ENCODE data around the gene NCAM1. TPM values are rescaled to one million over a fixed set of nuclear protein-coding genes. Genes with fewer than 3 reads are reported as not detected.

The NCAM1 gene
- total RNA-seq, 1 donor from 2014 or later = 3.5 TPM

DNA sequence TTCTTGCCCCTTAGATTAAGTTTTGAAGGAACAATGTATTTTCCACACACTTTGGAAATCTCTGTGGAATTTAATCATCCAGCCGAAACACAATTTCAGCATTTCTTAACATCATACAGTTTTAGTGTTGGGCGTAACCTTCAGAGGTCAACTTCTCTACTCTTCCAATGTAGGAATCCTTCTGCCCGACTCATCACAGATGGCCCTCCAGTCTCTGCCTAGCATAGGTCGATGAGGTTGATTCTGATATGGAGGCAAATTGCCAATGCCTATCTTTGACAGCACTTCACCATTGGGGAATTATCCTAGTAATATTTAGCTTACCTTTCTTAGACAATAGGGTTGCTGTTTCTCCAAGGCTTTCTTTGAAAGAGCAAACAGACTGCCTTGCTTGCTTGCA lies 177.5 kb downstream of the NCAM1 start:
- Histone ChIP-seq H3K27ac (no peak overlapping the region), H3K27me3 (ENCODE audit: low read depth) (no peaks in the 10 kb centered on the region), H3K4me1 (no peaks in the 10 kb centered on the region), H3K4me3 (no peak overlapping the region), H3K9me3 (no peaks in the 10 kb centered on the region), H3K36me3 (no peaks in the 10 kb centered on the region)
- intact Hi-C loops (cut with DNase I) = no loop called here
- TF ChIP-seq, protein P1, sequence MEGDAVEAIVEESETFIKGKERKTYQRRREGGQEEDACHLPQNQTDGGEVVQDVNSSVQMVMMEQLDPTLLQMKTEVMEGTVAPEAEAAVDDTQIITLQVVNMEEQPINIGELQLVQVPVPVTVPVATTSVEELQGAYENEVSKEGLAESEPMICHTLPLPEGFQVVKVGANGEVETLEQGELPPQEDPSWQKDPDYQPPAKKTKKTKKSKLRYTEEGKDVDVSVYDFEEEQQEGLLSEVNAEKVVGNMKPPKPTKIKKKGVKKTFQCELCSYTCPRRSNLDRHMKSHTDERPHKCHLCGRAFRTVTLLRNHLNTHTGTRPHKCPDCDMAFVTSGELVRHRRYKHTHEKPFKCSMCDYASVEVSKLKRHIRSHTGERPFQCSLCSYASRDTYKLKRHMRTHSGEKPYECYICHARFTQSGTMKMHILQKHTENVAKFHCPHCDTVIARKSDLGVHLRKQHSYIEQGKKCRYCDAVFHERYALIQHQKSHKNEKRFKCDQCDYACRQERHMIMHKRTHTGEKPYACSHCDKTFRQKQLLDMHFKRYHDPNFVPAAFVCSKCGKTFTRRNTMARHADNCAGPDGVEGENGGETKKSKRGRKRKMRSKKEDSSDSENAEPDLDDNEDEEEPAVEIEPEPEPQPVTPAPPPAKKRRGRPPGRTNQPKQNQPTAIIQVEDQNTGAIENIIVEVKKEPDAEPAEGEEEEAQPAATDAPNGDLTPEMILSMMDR (IDR thresholded peaks at IDR 0.05) = no peak
- no peak for DNase-seq
- ATAC-seq = no peak

DNA sequence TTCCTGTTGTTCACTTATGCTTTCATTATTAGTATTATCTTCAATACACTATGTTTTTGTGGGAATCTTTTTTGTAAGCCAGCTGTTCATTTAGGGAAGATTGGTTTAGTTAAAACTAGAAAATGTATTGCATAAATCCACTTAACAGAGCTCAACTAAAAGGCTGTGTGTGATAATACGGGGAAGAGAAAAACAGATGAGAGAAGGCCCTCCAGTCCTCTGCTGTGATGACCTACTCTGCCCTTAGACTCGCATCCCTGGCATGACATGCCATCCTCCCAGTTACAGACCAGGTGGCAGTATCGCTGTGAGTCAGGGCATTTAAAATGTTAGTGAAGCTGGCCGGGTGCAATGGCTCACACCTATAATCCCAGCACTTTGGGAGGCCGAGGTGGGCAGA lies 179.8 kb downstream of the NCAM1 start:
- DNase-seq (no peak), ATAC-seq (no peak)
- Histone ChIP-seq H3K36me3 (no peaks in the 10 kb centered on the region), H3K27ac (no peak overlapping the region), H3K9me3 (no peaks in the 10 kb centered on the region), H3K27me3 (ENCODE audit: low read depth) (no peaks in the 10 kb centered on the region), H3K4me3 (no peak overlapping the region), H3K4me1 (no peaks in the 10 kb centered on the region)
- intact Hi-C loops (cut with DNase I) = no loop called here
- TF ChIP-seq, protein P1 (IDR thresholded peaks at IDR 0.05) = no peak

DNA sequence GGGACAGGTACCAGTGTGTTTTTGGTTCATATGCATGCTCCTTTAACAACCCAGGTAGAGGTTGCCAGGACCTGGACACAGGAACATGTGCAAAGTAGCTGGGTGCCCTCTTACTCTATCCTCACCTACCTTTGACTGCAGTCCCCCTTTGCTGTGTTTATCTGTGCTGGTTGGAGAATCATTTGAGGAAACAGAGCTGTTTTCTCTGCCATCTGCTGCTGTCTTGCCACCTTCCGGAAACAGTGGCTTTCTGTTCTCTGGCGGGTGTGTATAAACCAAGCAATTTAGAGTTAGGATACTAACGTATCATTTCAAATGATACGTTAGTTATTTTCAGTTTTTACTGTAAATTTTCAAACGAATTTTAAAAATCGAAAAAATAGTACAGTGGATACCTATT lies 181.3 kb downstream of the NCAM1 start:
- Histone ChIP-seq H3K27me3 (ENCODE audit: low read depth) (no peaks in the 10 kb centered on the region), H3K36me3 (no peaks in the 10 kb centered on the region), H3K9me3 (no peaks in the 10 kb centered on the region), H3K27ac (no peak overlapping the region), H3K4me1 (no peaks in the 10 kb centered on the region), H3K4me3 (no peak overlapping the region)
- no peak for ATAC-seq
- no peak for DNase-seq
- intact Hi-C loops (cut with DNase I) = no loop called here
- TF ChIP-seq, protein P1 (IDR thresholded peaks at IDR 0.05) = no peak

DNA sequence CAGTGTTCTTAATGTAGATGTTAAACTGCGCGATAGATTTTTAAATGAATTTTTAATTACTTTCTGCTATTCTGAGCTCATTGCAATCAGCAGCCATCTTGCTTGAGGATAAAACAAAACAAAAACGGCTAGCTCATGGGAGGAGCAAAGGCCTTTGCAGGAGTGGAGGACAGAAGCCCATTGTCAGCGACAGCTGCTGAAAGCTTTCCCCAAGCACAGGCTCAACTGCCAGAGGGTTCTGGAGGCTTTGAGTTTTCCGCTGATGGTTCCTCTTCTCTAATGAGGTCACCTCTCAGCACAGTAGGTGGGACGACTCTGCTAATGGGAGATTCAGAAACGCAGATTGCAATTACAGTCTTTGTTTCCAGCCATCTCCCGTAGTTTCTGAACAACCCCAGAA lies 186.0 kb downstream of the NCAM1 start:
- TF ChIP-seq, protein P1 (IDR thresholded peaks at IDR 0.05) = no peak
- no peaks in the 10 kb centered on the region for H3K9me3 ChIP-seq
- no peaks in the 10 kb centered on the region for H3K36me3 ChIP-seq
- ATAC-seq (no peak), DNase-seq (no peak)
- H3K27me3 ChIP-seq (ENCODE audit: low read depth) = no peaks in the 10 kb centered on the region
- H3K4me1 ChIP-seq = no peaks in the 10 kb centered on the region
- no peak overlapping the region for H3K4me3 ChIP-seq
- no peak overlapping the region for H3K27ac ChIP-seq
- intact Hi-C loops (cut with DNase I) = no loop called here

DNA sequence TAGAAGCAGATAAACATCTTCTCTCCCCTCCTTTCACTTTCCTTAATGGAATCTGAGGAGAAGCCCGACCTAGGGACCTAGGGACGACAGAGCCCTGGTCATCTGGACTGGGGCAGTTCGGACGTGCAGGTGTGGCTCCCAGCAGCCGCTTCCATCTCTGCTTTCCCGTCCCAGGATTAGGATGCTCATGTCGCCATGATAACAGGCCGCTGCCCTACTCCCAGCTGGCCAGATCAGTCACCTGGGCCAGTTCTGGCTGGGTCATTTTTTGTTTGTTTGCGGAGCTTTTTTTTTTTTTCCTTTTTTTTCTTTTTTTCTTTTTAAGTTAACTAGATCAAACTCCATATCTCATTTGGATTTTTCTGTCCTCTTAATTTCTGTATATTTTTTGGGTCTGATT lies 186.9 kb downstream of the NCAM1 start:
- no peaks in the 10 kb centered on the region for H3K27me3 ChIP-seq (ENCODE audit: low read depth)
- intact Hi-C loops (cut with DNase I) = no loop called here
- TF ChIP-seq, protein P1 (IDR thresholded peaks at IDR 0.05) = no peak
- H3K27ac ChIP-seq = no peak overlapping the region
- no peaks in the 10 kb centered on the region for H3K9me3 ChIP-seq
- H3K4me1 ChIP-seq = no peaks in the 10 kb centered on the region
- H3K36me3 ChIP-seq = no peaks in the 10 kb centered on the region
- no peak overlapping the region for H3K4me3 ChIP-seq
- no peak for ATAC-seq
- no peak for DNase-seq

DNA sequence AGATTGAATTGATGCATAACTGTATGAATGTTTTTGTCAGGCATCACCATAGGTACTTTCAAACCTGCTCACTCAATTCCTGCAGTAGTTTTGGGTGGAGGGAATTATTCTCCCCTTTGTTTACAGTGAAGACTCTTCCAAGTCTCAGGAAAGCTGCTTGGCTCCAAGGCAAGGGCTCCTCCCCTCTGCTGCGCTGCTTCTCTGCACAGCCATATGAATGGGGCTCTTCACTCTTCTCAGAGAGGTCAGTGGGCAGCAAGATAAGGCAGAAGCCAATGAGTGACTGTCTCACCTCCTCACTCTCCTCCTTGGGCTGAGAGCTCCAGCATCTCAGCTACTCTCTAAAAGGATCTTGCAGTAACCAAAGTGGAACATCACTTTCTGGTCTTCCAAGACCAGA lies 187.4 kb downstream of the NCAM1 start:
- no peak for DNase-seq
- intact Hi-C loops (cut with DNase I) = no loop called here
- no peaks in the 10 kb centered on the region for H3K4me1 ChIP-seq
- no peaks in the 10 kb centered on the region for H3K9me3 ChIP-seq
- H3K4me3 ChIP-seq = no peak overlapping the region
- no peak overlapping the region for H3K27ac ChIP-seq
- TF ChIP-seq, protein P1 (IDR thresholded peaks at IDR 0.05) = no peak
- H3K36me3 ChIP-seq = no peaks in the 10 kb centered on the region
- ATAC-seq = no peak
- no peaks in the 10 kb centered on the region for H3K27me3 ChIP-seq (ENCODE audit: low read depth)
